Right lobe of liver (tissue), 6 donors: ENCODE results near the gene ABCA3. TPM values are rescaled to one million over a fixed set of nuclear protein-coding genes. Genes with fewer than 3 reads are reported as not detected.

Experiments used
- ATAC-seq, 4 donors: fragments of 200-7000 bp; cut with Tn5 transposase; one replicate each; pipeline ENCODE4 v1.9.1; 2020; ENCODE audit warnings: mild to moderate bottlenecking in 4 of 4, moderate library complexity in 4 of 4
- DNase-seq, 3 donors: peaks; one replicate each; pipeline ENCODE4 v3.0.0-alpha.2; 2020
- H3K27ac ChIP-seq, 3 donors: fragments of 200-600 bp; one replicate each; pipeline ENCODE4 v1.8.0; 2022
- H3K27me3 ChIP-seq, 2 donors: fragments of 200-600 bp; one replicate each; pipeline ENCODE4 v1.8.0; 2022
- H3K36me3 ChIP-seq, 4 donors: fragments of 200-600 bp; sonication (generic) in 1 of 4; one replicate each; pipeline versions ENCODE4 v1.5.1 to v1.8.0; 2017 to 2022; ENCODE audit warnings: control low read depth in 1 of 4
- H3K4me1 ChIP-seq, 4 donors: fragments of 200-600 bp; sonication (generic) in 1 of 4; one replicate each; pipeline versions ENCODE4 v1.5.1 to v1.8.0; 2017 to 2022; ENCODE audit warnings: control low read depth in 1 of 4
- H3K4me3 ChIP-seq, 3 donors: fragments of 200-600 bp; one replicate each; pipeline ENCODE4 v1.8.0; 2022
- H3K9me3 ChIP-seq, 4 donors: fragments of 200-600 bp; sonication (generic) in 1 of 4; one replicate each; pipeline versions ENCODE4 v1.5.1 to v1.8.0; 2017 to 2022; ENCODE audit warnings: control low read depth in 1 of 4
- POLR2A ChIP-seq: fragments of 450-650 bp; IDR thresholded peaks from one replicate; pipeline ENCODE4 v1.6.1; 2017; ENCODE audit warnings: antibody characterized with exemption, mild to moderate bottlenecking
- WGBS: methylation state at CpG from one replicate; pipeline ENCODE4 v1.1.6; 2018; ENCODE audit warnings: low coverage, low lambda C conversion rate; ENCODE audit not compliant: insufficient coverage; ENCODE audit errors: missing lambda C conversion rate; 5-methylcytosine and 5-hydroxymethylcytosine counted together
- intact Hi-C, 2 donors: fragments of 100-400 bp; cut with DNase I; formaldehyde crosslinking; loops; one replicate each; pipeline versions ENCODE4 v1.11.2 to v1.14.1; 2022
- total RNA-seq, 6 experiments: library from RNA; depleted of rRNA in 2 of 6; stranded (reverse); fragments of >200 nt in 2 of 6; fragmentation: NEBNext Ultra II Directional in 3 of 6; extraction: Animal tissue kit (Norgen Biotek cat#: 25700) in 3 of 6; gene quantifications; one replicate each; pipeline versions ENCODE4 v1.1.0 to v1.2.4, GENCODE V29; 2016 to 2023
- TF ChIP-seq, protein P1 (sequence below), 4 donors: fragments of 200-600 bp in 3 of 4; fragments of 450-650 bp in 1 of 4; IDR thresholded peaks; one replicate each; pipeline versions ENCODE4 v1.5.1 to v1.8.0; 2016 to 2022; ENCODE audit warnings: antibody characterized with exemption in 4 of 4, mild to moderate bottlenecking in 2 of 4
- donor health status: DM: no; HTN: yes; CAD: no.
- donor health status: DM: no; HTN: no; CAD: no.
- donor health status: DM: no; HTN: no; CAD: no.
- donor health status: DM: no; HTN: yes; CAD: no.
- donor health status: DM: no; HTN: yes; CAD: no.

Gene ABCA3
- total RNA-seq, 6 experiments from 2014 or later = 1.2 to 2.9 (median 2.1) TPM

GRCh38 chr16:2231016-2231931 is 109.3 kb downstream of the ABCA3 start:
- WGBS = 89% methylated on average over 10 of the region's 29 CpGs
- H3K36me3 ChIP-seq = peaks cover 0 to 57% (median 17%) of the 10 kb centered on the region in 4 donors
- H3K9me3 ChIP-seq = no peaks in the 10 kb centered on the region
- no peak for TF ChIP-seq POLR2A
- TF ChIP-seq, protein P1, sequence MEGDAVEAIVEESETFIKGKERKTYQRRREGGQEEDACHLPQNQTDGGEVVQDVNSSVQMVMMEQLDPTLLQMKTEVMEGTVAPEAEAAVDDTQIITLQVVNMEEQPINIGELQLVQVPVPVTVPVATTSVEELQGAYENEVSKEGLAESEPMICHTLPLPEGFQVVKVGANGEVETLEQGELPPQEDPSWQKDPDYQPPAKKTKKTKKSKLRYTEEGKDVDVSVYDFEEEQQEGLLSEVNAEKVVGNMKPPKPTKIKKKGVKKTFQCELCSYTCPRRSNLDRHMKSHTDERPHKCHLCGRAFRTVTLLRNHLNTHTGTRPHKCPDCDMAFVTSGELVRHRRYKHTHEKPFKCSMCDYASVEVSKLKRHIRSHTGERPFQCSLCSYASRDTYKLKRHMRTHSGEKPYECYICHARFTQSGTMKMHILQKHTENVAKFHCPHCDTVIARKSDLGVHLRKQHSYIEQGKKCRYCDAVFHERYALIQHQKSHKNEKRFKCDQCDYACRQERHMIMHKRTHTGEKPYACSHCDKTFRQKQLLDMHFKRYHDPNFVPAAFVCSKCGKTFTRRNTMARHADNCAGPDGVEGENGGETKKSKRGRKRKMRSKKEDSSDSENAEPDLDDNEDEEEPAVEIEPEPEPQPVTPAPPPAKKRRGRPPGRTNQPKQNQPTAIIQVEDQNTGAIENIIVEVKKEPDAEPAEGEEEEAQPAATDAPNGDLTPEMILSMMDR (IDR thresholded peaks at IDR 0.05) = no peak
- no peak overlapping the region for H3K4me3 ChIP-seq
- H3K27ac ChIP-seq = no peak overlapping the region
- peaks cover 0 to 11% (median 3%) of the 10 kb centered on the region in 4 donors for H3K4me1 ChIP-seq
- DNase-seq = peak in 1 of 3 donors; percentile 18
- ATAC-seq = no peak
- no peaks in the 10 kb centered on the region for H3K27me3 ChIP-seq
- intact Hi-C loops = no loop called here

- Histone ChIP-seq H3K9me3 (no peaks in the 10 kb centered on the region), H3K27ac (no peak overlapping the region), H3K36me3 (peaks cover 0 to 54% (median 15%) of the 10 kb centered on the region in 4 donors), H3K27me3 (no peaks in the 10 kb centered on the region), H3K4me1 (peaks cover 0 to 16% (median 7%) of the 10 kb centered on the region in 4 donors), H3K4me3 (no peak overlapping the region)
- ATAC-seq (no peak), DNase-seq (peak in 2 of 3 donors; percentile 20 to 50)
- TF ChIP-seq POLR2A = no peak
- TF ChIP-seq, protein P1 (IDR thresholded peaks at IDR 0.05) = no peak
- no CpG with 5 or more reads among the region's 13 CpGs for WGBS
- intact Hi-C loops = no loop called here
These were observed 110.2 kb downstream of the ABCA3 start for GRCh38 chr16:2230376-2230775.

DNA sequence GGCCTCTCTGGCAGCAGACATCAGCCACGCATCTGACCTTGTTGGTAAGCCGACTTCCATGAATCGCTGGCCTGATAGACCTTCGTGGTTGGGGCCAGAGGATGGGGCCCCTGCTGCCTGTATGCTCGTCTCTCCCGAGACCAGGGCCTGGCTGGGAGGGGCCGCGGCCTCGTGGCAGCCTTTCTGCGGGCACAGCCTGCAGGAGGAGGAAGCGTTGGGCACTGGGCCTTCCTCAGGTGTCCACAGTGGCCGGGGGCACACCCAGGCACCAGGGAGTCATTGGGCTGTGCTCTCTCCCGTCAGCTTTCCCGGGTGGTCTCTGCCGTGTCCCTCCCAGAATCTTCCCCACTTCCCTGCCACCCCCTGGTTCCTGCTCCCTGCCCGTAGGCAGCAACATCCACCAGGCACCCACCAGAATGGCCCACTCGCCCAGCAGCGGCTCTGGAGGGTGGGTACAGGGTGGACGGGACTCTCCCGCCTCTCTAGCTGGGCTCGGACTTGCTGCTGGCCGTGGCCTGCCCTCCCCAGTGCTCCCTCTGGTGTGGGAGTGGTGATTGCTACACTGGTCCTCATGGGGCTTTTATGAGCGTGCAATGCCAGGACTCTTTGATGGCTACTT is 110.8 kb downstream of the ABCA3 start:
- Histone ChIP-seq H3K9me3 (no peaks in the 10 kb centered on the region), H3K36me3 (peaks cover 0 to 47% (median 12%) of the 10 kb centered on the region in 4 donors), H3K4me3 (no peak overlapping the region), H3K4me1 (peaks cover 0 to 23% (median 9%) of the 10 kb centered on the region in 4 donors), H3K27me3 (no peaks in the 10 kb centered on the region), H3K27ac (no peak overlapping the region)
- WGBS = 92% methylated on average over 2 of the region's 23 CpGs
- intact Hi-C loops = no loop called here
- DNase-seq (peak in 1 of 3 donors; percentile 47), ATAC-seq (no peak)
- TF ChIP-seq, protein P1 (IDR thresholded peaks at IDR 0.05) = no peak
- TF ChIP-seq POLR2A = no peak

- Histone ChIP-seq H3K4me1 (peaks cover 0 to 29% (median 15%) of the 10 kb centered on the region in 4 donors), H3K4me3 (no peak overlapping the region), H3K27me3 (no peaks in the 10 kb centered on the region), H3K9me3 (no peaks in the 10 kb centered on the region), H3K27ac (no peak overlapping the region), H3K36me3 (peaks cover 0 to 41% (median 11%) of the 10 kb centered on the region in 4 donors)
- no CpG with 5 or more reads among the region's 12 CpGs for WGBS
- intact Hi-C loops = no loop called here
- ATAC-seq (no peak), DNase-seq (peak in 2 of 3 donors; percentile 14 to 54)
- TF ChIP-seq POLR2A = no peak
- TF ChIP-seq, protein P1 (IDR thresholded peaks at IDR 0.05) = no peak
These were observed 111.4 kb downstream of the ABCA3 start for GRCh38 chr16:2229091-2229490.
